ENCODE measurements around the gene TMEM63A. TPM values are rescaled to one million over a fixed set of nuclear protein-coding genes. Genes with fewer than 3 reads are reported as not detected.

Gene TMEM63A
- total RNA-seq, 1 donor from 2014 or later: 38.1 TPM

GRCh38 chr1:225908013-225908640 lies 25.9 kb upstream of the TMEM63A start:
- TF ChIP-seq CTCF (IDR thresholded peaks at IDR 0.05): no peak
- no peak for TF ChIP-seq POLR2A (IDR thresholded peaks at IDR 0.05)
- no peak for TF ChIP-seq POLR2AphosphoS5 (IDR thresholded peaks at IDR 0.05; ENCODE audit: insufficient read depth in 1 of 2, low read depth in 1 of 2)
- no peak overlapping the region for H3K4me3 ChIP-seq
- H3K27ac ChIP-seq: no peak overlapping the region
- H3K9me3 ChIP-seq: no peaks in the 10 kb centered on the region
- H3K36me3 ChIP-seq: peaks cover 0 to 5% of the 10 kb centered on the region in 2 donors
- no peak for DNase-seq (ENCODE audit: extremely low spot score in 2 of 2)
- intact Hi-C loops (cut with DNase I): no loop called here
- no peaks in the 10 kb centered on the region for H3K4me1 ChIP-seq
- no peaks in the 10 kb centered on the region for H3K27me3 ChIP-seq

- Histone ChIP-seq H3K36me3 (no peaks in the 10 kb centered on the region), H3K4me3 (no peak overlapping the region), H3K4me1 (no peaks in the 10 kb centered on the region), H3K9me3 (no peaks in the 10 kb centered on the region), H3K27me3 (no peaks in the 10 kb centered on the region), H3K27ac (no peak overlapping the region)
- no peak for TF ChIP-seq POLR2A (IDR thresholded peaks at IDR 0.05)
- TF ChIP-seq POLR2AphosphoS5 (IDR thresholded peaks at IDR 0.05; ENCODE audit: insufficient read depth in 1 of 2, low read depth in 1 of 2): no peak
- TF ChIP-seq CTCF (IDR thresholded peaks at IDR 0.05): no peak
- no peak for DNase-seq (ENCODE audit: extremely low spot score in 2 of 2)
- intact Hi-C loops (cut with DNase I): no loop called here
Observed at GRCh38 chr1:225907341-225907740, 25.2 kb upstream of the TMEM63A start.

GRCh38 chr1:225906467-225906866 lies 24.3 kb upstream of the TMEM63A start:
- H3K9me3 ChIP-seq: no peaks in the 10 kb centered on the region
- intact Hi-C loops (cut with DNase I): no loop called here
- no peak overlapping the region for H3K27ac ChIP-seq
- H3K4me1 ChIP-seq: no peaks in the 10 kb centered on the region
- no peaks in the 10 kb centered on the region for H3K27me3 ChIP-seq
- no peak for DNase-seq (ENCODE audit: extremely low spot score in 2 of 2)
- H3K36me3 ChIP-seq: no peaks in the 10 kb centered on the region
- no peak for TF ChIP-seq POLR2A (IDR thresholded peaks at IDR 0.05)
- no peak for TF ChIP-seq POLR2AphosphoS5 (IDR thresholded peaks at IDR 0.05; ENCODE audit: insufficient read depth in 1 of 2, low read depth in 1 of 2)
- no peak for TF ChIP-seq CTCF (IDR thresholded peaks at IDR 0.05)
- H3K4me3 ChIP-seq: no peak overlapping the region

GRCh38 chr1:225903623-225904022 lies 21.4 kb upstream of the TMEM63A start:
- no peaks in the 10 kb centered on the region for H3K27me3 ChIP-seq
- H3K36me3 ChIP-seq: no peaks in the 10 kb centered on the region
- no peak overlapping the region for H3K27ac ChIP-seq
- intact Hi-C loops (cut with DNase I): no loop called here
- no peak for DNase-seq (ENCODE audit: extremely low spot score in 2 of 2)
- no peak overlapping the region for H3K4me3 ChIP-seq
- no peak for TF ChIP-seq POLR2AphosphoS5 (IDR thresholded peaks at IDR 0.05; ENCODE audit: insufficient read depth in 1 of 2, low read depth in 1 of 2)
- TF ChIP-seq CTCF (IDR thresholded peaks at IDR 0.05): no peak
- TF ChIP-seq POLR2A (IDR thresholded peaks at IDR 0.05): no peak
- no peaks in the 10 kb centered on the region for H3K4me1 ChIP-seq
- H3K9me3 ChIP-seq: no peaks in the 10 kb centered on the region

- intact Hi-C loops (cut with DNase I): no loop called here
- H3K27ac ChIP-seq: no peak overlapping the region
- no peaks in the 10 kb centered on the region for H3K4me1 ChIP-seq
- no peaks in the 10 kb centered on the region for H3K27me3 ChIP-seq
- no peaks in the 10 kb centered on the region for H3K9me3 ChIP-seq
- no peak overlapping the region for H3K4me3 ChIP-seq
- TF ChIP-seq CTCF (IDR thresholded peaks at IDR 0.05) (no peak), POLR2A (IDR thresholded peaks at IDR 0.05) (no peak), POLR2AphosphoS5 (IDR thresholded peaks at IDR 0.05; ENCODE audit: insufficient read depth in 1 of 2, low read depth in 1 of 2) (no peak)
- no peaks in the 10 kb centered on the region for H3K36me3 ChIP-seq
- no peak for DNase-seq (ENCODE audit: extremely low spot score in 2 of 2)
Observed at GRCh38 chr1:225899044-225899925, 17.1 kb upstream of the TMEM63A start.
